Ovary (tissue), 3 donors: Measurements from ENCODE around the gene IGSF10.

Experiments
- CTCF ChIP-seq, 3 donors: fragments of 450-650 bp in 2 of 3; fragments of 200-600 bp in 1 of 3; IDR thresholded peaks; one replicate each; pipeline versions ENCODE4 v1.5.1 to v1.8.0; 2016 to 2022; ENCODE audit warnings: antibody characterized with exemption in 3 of 3, mild to moderate bottlenecking in 1 of 3
- EP300 ChIP-seq: sonication (generic); formaldehyde crosslinking; IDR thresholded peaks from one replicate; pipeline ENCODE4 v1.6.1; 2017; ENCODE audit warnings: antibody characterized with exemption
- POLR2A ChIP-seq: fragments of 450-650 bp; IDR thresholded peaks from one replicate; pipeline ENCODE4 v1.6.1; 2017; ENCODE audit warnings: antibody characterized with exemption, mild to moderate bottlenecking, moderate library complexity
- donor health status: DM: no; HTN: no; CAD: no.

DNA sequence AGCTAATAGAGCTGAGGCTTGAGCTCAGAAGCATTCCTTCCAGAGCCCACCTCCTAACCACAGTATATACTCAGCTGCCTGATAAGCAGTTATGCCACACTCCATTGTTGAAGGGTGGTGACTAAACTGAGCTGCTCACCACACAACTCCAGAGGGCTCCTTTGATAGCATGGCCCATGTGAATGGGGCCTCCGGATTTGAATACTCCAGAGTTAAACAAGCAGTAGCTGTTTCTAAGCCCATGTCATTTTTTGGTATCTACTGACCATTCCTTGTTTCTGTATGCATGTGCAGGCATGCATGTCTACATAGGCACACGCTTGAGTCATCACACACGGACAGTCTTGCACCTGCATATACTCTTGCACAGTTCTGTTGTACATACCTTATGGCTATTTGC, 28.9 kb downstream of the IGSF10 start:
- TF ChIP-seq CTCF (IDR thresholded peaks at IDR 0.05) (no peak), POLR2A (no peak), EP300 (no peak)
